Measurements from ENCODE around the gene LDAF1. TPM values are rescaled to one million over a fixed set of nuclear protein-coding genes. Genes with fewer than 3 reads are reported as not detected.

Gene LDAF1
- total and polyA plus RNA-seq, 2 of the 8 experiments (the other 6 are each of a cell fraction or from before 2014, with no cell fraction given) = 32.4 to 34.2 TPM

GRCh38 chr16:21214086-21214485, 55.6 kb downstream of the LDAF1 start:
- H3K23ac ChIP-seq (ENCODE audit: insufficient read length) = no peak overlapping the region
- no peak overlapping the region for H2AK5ac ChIP-seq (ENCODE audit: low read depth, low read length)
- H3K14ac ChIP-seq (ENCODE audit: insufficient read length) = no peak overlapping the region
- H3K18ac ChIP-seq (ENCODE audit: extremely low read depth, low read length) = no peak overlapping the region; the same call in 1 of the 2 replicates
- H2BK120ac ChIP-seq (replicated peaks; ENCODE audit: low read depth, low read length) = no peak overlapping the region
- H2BK5ac ChIP-seq (ENCODE audit: low read depth, low read length) = no peak overlapping the region
- H3K27ac ChIP-seq (ENCODE audit: low read depth, low read length) = no peak overlapping the region
- no peaks in the 10 kb centered on the region for H3K23me2 ChIP-seq (ENCODE audit: low read depth, low read length)
- H3K27me3 ChIP-seq (replicated peaks in 1 of 4; ENCODE audit: control insufficient read depth in 3 of 4, extremely low read depth in 1 of 4, insufficient read depth in 3 of 4, low read length in 3 of 4) = no peaks in the 10 kb centered on the region
- H2BK15ac ChIP-seq (ENCODE audit: low read length) = no peak overlapping the region
- no peak overlapping the region for H3K4me3 ChIP-seq (ENCODE audit: extremely low read depth in 1 of 4, insufficient read depth in 2 of 4, low read depth in 3 of 4, low read length in 4 of 4)
- no peak overlapping the region for H3K56ac ChIP-seq (replicated peaks; ENCODE audit: insufficient read length, low read depth, low read length)
- H4K8ac ChIP-seq (ENCODE audit: extremely low read depth, insufficient read depth, low read length) = no peak overlapping the region
- 95% methylated on average over 4 of the region's 4 CpGs; no CpG with 5 or more reads in 1 of the 2 experiments for WGBS, 2 experiments (ENCODE audit: extremely low coverage in 1 of 2, insufficient coverage in 1 of 2, insufficient read length in 1 of 2, insufficient replicate concordance in 2 of 2, low coverage in 1 of 2, low lambda C conversion rate in 2 of 2, missing lambda C conversion rate in 1 of 2)
- no peaks in the 10 kb centered on the region for H3K9me3 ChIP-seq (ENCODE audit: insufficient read depth in 2 of 2, low read depth in 1 of 2, low read length in 1 of 2)
- H2AFZ ChIP-seq (ENCODE audit: low read length) = peak overlapping the region; percentile 95
- no peak overlapping the region; a peak in 1 of 4 replicates for H3K4me2 ChIP-seq (ENCODE audit: insufficient read depth in 1 of 2, low read depth in 2 of 2, low read length in 2 of 2)
- H3K4ac ChIP-seq (replicated peaks; ENCODE audit: insufficient read length, low read depth, low read length) = no peak overlapping the region
- H4K20me1 ChIP-seq (replicated peaks in 1 of 2; ENCODE audit: control insufficient read depth in 1 of 2, insufficient read depth in 2 of 2, low read length in 2 of 2) = no peaks in the 10 kb centered on the region
- H4K5ac ChIP-seq (ENCODE audit: insufficient read length, low read depth, low read length) = no peak overlapping the region
- no peaks in the 10 kb centered on the region for H3K36me3 ChIP-seq (ENCODE audit: control insufficient read depth in 2 of 4, insufficient read depth in 4 of 4, low read length in 3 of 4)
- H3K4me1 ChIP-seq (replicated peaks in 1 of 4; ENCODE audit: control insufficient read depth in 3 of 4, insufficient read depth in 4 of 4, low read length in 3 of 4) = no peaks in the 10 kb centered on the region
- H4K91ac ChIP-seq (replicated peaks; ENCODE audit: insufficient read length, low read length) = no peak overlapping the region
- FAIRE-seq (no peak), DNase-seq (ENCODE audit: low read depth in 1 of 2, low spot score in 2 of 2) (no peak)
- no peaks in the 10 kb centered on the region for H3K79me1 ChIP-seq (ENCODE audit: low read depth, low read length)
- H2BK12ac ChIP-seq (ENCODE audit: low read depth, low read length) = no peak overlapping the region
- ChIA-PET CTCF (ENCODE audit: partially characterized antibody) (interaction anchor here (0.9 to 1.3 kb wide), 2 partner anchors 39 to 87 kb away, joined by 4 read pairs; no protein-coding TSS in a partner anchor), POLR2A (ENCODE audit: partially characterized antibody) (interaction anchor here (0.7 kb wide), 2 partner anchors 9 to 82 kb away, joined by 3 read pairs; no protein-coding TSS in a partner anchor)
- no peaks in the 10 kb centered on the region for H3K79me2 ChIP-seq (ENCODE audit: control insufficient read depth in 1 of 2, insufficient read depth in 2 of 2, low read length in 2 of 2)
- no peak overlapping the region for H3K9ac ChIP-seq (replicated peaks in 1 of 4; ENCODE audit: extremely low read depth in 1 of 4, low read depth in 3 of 4, low read length in 3 of 4)
- H2BK20ac ChIP-seq (ENCODE audit: low read length) = no peak overlapping the region
- TF ChIP-seq CREB1 (IDR thresholded peaks at IDR 0.05) (no peak), FOSL1 (IDR thresholded peaks at IDR 0.05; ENCODE audit: insufficient read depth, low read depth, low read length) (no peak), YY1 (IDR thresholded peaks at IDR 0.05; ENCODE audit: low read depth, low read length) (no peak), TCF12 (IDR thresholded peaks at IDR 0.05; ENCODE audit: low read depth, low read length) (no peak), SRF (IDR thresholded peaks at IDR 0.05; ENCODE audit: low read depth, low read length) (no peak), BCL11A (IDR thresholded peaks at IDR 0.05; ENCODE audit: low read depth in 2 of 2, low read length in 2 of 2) (no peak), CHD1 (IDR thresholded peaks at IDR 0.05; ENCODE audit: low read depth, low read length) (no peak), RXRA (IDR thresholded peaks at IDR 0.05; ENCODE audit: insufficient read depth, low read depth, low read length) (no peak), KDM4A (IDR thresholded peaks at IDR 0.05; ENCODE audit: low read depth, low read length, severe bottlenecking) (no peak), CTBP2 (IDR thresholded peaks at IDR 0.05; ENCODE audit: borderline replicate concordance, insufficient read depth, insufficient read length, low read length) (no peak), NRF1 (IDR thresholded peaks at IDR 0.05; ENCODE audit: low read depth, low read length) (no peak)
- TF ChIP-seq, protein P1, sequence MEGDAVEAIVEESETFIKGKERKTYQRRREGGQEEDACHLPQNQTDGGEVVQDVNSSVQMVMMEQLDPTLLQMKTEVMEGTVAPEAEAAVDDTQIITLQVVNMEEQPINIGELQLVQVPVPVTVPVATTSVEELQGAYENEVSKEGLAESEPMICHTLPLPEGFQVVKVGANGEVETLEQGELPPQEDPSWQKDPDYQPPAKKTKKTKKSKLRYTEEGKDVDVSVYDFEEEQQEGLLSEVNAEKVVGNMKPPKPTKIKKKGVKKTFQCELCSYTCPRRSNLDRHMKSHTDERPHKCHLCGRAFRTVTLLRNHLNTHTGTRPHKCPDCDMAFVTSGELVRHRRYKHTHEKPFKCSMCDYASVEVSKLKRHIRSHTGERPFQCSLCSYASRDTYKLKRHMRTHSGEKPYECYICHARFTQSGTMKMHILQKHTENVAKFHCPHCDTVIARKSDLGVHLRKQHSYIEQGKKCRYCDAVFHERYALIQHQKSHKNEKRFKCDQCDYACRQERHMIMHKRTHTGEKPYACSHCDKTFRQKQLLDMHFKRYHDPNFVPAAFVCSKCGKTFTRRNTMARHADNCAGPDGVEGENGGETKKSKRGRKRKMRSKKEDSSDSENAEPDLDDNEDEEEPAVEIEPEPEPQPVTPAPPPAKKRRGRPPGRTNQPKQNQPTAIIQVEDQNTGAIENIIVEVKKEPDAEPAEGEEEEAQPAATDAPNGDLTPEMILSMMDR (IDR thresholded peaks at IDR 0.05; ENCODE audit: control extremely low read depth in 1 of 3, insufficient read depth in 1 of 3, low read depth in 1 of 3, low read length in 3 of 3) = no peak

Data from H1 (cell line).